Cardiac muscle cell (in vitro differentiated cells and primary cell): ENCODE results near the gene EIF4B. TPM values are rescaled to one million over a fixed set of nuclear protein-coding genes. Genes with fewer than 3 reads are reported as not detected.
A peak's percentile ranks its signal among the peaks of the same experiment; 100 is the strongest.

Experiments used
- DNase-seq, 2 donors: peaks; one replicate each; pipeline versions ENCODE4 v3.0.0 to v3.0.0-alpha.2; 2010 to 2017; ENCODE audit warnings: low read depth in 1 of 2, low spot score in 1 of 2
- H3K27ac ChIP-seq: fragments of 200-600 bp; sonication (generic); 2 replicates; pipeline ENCODE4 v1.5.1; 2016
- H3K27me3 ChIP-seq: fragments of 200-600 bp; sonication (generic); 2 replicates; pipeline ENCODE4 v1.6.0; 2016; ENCODE audit warnings: control low read depth
- H3K36me3 ChIP-seq: fragments of 200-600 bp; sonication (generic); 2 replicates; pipeline ENCODE4 v1.5.1; 2016; ENCODE audit warnings: control low read depth
- H3K4me1 ChIP-seq: fragments of 200-600 bp; sonication (generic); 2 replicates; pipeline ENCODE4 v1.8.1; 2017; ENCODE audit warnings: low read depth, mild to moderate bottlenecking, mixed run types
- H3K4me3 ChIP-seq: fragments of 200-600 bp; sonication (generic); 2 replicates; pipeline ENCODE4 v1.5.1; 2016; ENCODE audit warnings: mild to moderate bottlenecking
- H3K9me3 ChIP-seq: fragments of 200-600 bp; sonication (generic); 2 replicates; pipeline ENCODE4 v1.5.1; 2017; ENCODE audit warnings: low read depth, mild to moderate bottlenecking, control low read depth
- CTCF ChIP-seq: IDR thresholded peaks from 2 replicates; pipeline ENCODE4 v1.5.1; 2012; ENCODE audit warnings: low read depth, mild to moderate bottlenecking, low read length
- polyA plus RNA-seq: library from polyadenylated mRNA; unstranded; fragments of >200 nt; fragmentation: Nextera tagmentation; extraction: Ambion mirVana; gene quantifications from 2 replicates; pipeline ENCODE4 v1.2.1, GENCODE V29; 2016
- total RNA-seq: library from RNA; depleted of rRNA; stranded (reverse); fragments of >200 nt; gene quantifications from 2 replicates; pipeline ENCODE4 v1.2.3, GENCODE V29; 2016

The EIF4B gene
- total and polyA plus RNA-seq, 2 experiments from 2014 or later: 50.0 to 722 TPM

- DNase-seq: no peak
- no peaks in the 10 kb centered on the region for H3K36me3 ChIP-seq
- no peaks in the 10 kb centered on the region for H3K9me3 ChIP-seq
- H3K27ac ChIP-seq: peak overlapping the region; percentile 62
- no peak overlapping the region for H3K4me3 ChIP-seq
- H3K4me1 ChIP-seq: peaks cover 14% of the 10 kb centered on the region
- H3K27me3 ChIP-seq: no peaks in the 10 kb centered on the region
- TF ChIP-seq CTCF: no peak
These were observed 36.3 kb upstream of the EIF4B start for GRCh38 chr12:52969828-52970569.

GRCh38 chr12:52971679-52972329, 34.5 kb upstream of the EIF4B start:
- peak overlapping the region; percentile 30 for H3K27ac ChIP-seq
- DNase-seq: peak in 1 of 2 donors; percentile 63

GRCh38 chr12:52975204-52975603, 31.1 kb upstream of the EIF4B start:
- peak overlapping the region; percentile 94 for H3K27ac ChIP-seq
- H3K4me1 ChIP-seq: peaks cover 30% of the 10 kb centered on the region
- no peaks in the 10 kb centered on the region for H3K9me3 ChIP-seq
- no peaks in the 10 kb centered on the region for H3K36me3 ChIP-seq
- H3K27me3 ChIP-seq: no peaks in the 10 kb centered on the region
- no peak overlapping the region for H3K4me3 ChIP-seq
- no peak for TF ChIP-seq CTCF
- peak in 1 of 2 donors; percentile 74 for DNase-seq

More at GRCh38 chr12:52971679-52972329, 34.5 kb upstream of the EIF4B start:
- H3K4me3 ChIP-seq: no peak overlapping the region
- no peaks in the 10 kb centered on the region for H3K9me3 ChIP-seq
- H3K27me3 ChIP-seq: no peaks in the 10 kb centered on the region
- H3K4me1 ChIP-seq: peaks cover 28% of the 10 kb centered on the region
- no peaks in the 10 kb centered on the region for H3K36me3 ChIP-seq
- TF ChIP-seq CTCF: no peak

- H3K36me3 ChIP-seq: no peaks in the 10 kb centered on the region
- H3K27me3 ChIP-seq: no peaks in the 10 kb centered on the region
- peak; percentile 16 for TF ChIP-seq CTCF
- peaks cover 32% of the 10 kb centered on the region for H3K4me1 ChIP-seq
- H3K9me3 ChIP-seq: no peaks in the 10 kb centered on the region
- H3K4me3 ChIP-seq: no peak overlapping the region
- DNase-seq: peak in 1 of 2 donors; percentile 49
- H3K27ac ChIP-seq: peak overlapping the region; percentile 94
These were observed 30.3 kb upstream of the EIF4B start for GRCh38 chr12:52975820-52976573.

GRCh38 chr12:52976574-52977071, 29.6 kb upstream of the EIF4B start:
- Histone ChIP-seq H3K27ac (peak overlapping the region; percentile 94), H3K4me3 (no peak overlapping the region), H3K4me1 (peaks cover 32% of the 10 kb centered on the region), H3K27me3 (no peaks in the 10 kb centered on the region), H3K36me3 (no peaks in the 10 kb centered on the region), H3K9me3 (no peaks in the 10 kb centered on the region)
- TF ChIP-seq CTCF: no peak
- DNase-seq: peak; percentile 63 to 65
